T-helper 9 cell (primary cell): ENCODE results near the gene NIPSNAP3A.

ENCODE experiments used
- DNase-seq: peaks from one replicate; pipeline ENCODE4 v3.0.0-alpha.2; 2020

Gene NIPSNAP3A

GRCh38 chr9:104774831-104775573, 27.5 kb downstream of the NIPSNAP3A start:
- DNase-seq = no peak

DNA sequence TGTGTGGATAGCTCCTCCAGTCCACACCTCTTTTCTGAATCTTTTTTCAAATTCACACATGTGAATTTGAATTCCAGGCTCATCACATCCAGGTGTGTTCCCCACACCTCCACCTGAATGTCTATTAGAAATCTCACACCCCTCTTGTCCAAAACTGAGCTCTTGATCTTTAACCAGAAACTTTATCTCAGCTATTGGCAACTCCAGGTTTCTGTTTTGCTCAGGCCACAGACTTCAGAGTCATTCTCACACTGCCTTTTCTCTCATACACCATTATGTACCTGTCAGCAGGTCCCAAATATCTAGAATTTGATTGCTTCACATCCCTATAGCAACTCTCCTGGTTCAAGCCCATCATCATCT, 28.1 kb downstream of the NIPSNAP3A start:
- no peak for DNase-seq

DNA sequence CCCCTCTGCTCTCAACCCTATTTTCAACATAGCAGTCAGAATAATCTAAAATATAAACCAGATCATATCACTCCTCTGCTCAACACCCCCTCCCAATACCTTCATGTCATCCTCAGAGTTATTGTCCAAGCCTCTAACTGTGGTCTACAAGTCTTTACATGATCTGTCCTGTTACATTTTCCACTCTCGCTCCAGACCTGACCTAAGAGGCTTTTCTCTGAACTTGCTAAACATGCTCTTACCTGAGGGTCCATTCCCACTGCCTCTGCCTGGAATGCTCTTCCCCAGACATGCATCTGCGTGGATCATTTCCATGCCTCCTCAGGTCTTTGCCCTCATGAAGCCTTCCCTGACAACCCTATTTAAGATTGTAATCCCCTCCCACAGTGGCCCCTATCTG, 28.5 kb downstream of the NIPSNAP3A start:
- DNase-seq = no peak

DNA sequence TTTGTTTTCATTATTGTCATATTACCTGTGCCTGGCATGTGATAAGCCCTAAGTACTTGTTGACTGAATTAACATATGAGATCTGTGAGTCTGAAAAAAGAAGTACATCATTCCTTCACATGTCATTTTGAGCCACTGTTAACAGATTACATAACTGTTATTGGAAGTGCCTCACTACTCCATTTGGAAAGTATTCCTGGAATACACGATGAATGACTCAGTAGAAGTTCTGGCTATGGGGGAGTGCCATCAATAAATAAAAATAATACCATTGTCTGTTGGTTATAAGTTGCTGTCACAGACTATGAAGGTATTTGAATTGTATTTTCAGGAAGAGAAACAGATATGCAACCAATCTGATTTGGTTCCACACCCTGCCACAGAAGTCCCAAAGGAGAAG, 29.3 kb downstream of the NIPSNAP3A start:
- DNase-seq = no peak

DNA sequence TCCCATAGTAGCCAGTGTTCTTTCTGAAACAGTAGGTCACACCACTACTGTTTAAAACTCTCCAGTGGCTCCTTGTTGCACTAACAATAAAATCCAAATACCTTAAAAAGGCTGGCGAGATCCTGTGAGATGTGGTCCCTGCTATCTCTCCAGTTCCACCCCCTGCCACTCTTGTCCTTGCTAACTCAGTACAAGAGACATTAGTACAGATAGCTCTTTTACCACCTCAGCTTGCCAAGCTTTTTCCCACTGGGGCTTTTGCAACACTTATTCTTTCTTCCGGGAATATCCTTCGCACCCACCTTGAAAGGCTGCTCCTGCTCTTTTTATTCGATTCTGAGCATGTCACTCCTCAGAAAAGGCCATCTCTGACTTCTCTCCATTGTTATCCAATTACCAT, 31.3 kb downstream of the NIPSNAP3A start:
- DNase-seq = no peak

- DNase-seq = no peak
Measured at GRCh38 chr9:104779334-104779733, 31.9 kb downstream of the NIPSNAP3A start.

DNA sequence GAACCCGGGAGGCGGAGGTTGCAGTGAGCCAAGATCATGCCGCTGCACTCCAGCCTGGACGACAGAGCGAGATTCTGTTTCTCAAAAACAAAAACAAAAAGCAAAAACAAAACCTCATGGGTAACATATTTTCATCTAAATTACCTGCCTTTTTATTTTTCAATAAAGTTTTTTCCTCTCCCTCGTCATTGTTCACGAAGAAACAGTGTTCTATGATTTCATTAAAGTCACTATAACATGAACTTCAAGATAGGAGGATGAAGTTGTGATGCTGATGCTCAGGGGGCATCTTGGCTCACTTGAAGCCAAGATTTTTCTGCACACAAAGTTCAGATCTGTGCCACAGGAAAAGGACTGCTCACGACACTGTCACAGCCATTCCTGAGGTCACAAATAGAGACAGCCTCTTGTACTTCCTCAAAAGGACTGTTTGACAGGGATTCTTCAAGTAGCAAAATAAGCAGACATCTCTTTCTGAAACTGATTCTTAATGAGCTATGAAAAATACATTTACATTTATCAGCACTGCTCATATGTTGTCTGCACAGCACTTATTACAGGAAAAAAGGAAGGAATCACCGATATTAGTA, 32.6 kb downstream of the NIPSNAP3A start:
- no peak for DNase-seq

DNA sequence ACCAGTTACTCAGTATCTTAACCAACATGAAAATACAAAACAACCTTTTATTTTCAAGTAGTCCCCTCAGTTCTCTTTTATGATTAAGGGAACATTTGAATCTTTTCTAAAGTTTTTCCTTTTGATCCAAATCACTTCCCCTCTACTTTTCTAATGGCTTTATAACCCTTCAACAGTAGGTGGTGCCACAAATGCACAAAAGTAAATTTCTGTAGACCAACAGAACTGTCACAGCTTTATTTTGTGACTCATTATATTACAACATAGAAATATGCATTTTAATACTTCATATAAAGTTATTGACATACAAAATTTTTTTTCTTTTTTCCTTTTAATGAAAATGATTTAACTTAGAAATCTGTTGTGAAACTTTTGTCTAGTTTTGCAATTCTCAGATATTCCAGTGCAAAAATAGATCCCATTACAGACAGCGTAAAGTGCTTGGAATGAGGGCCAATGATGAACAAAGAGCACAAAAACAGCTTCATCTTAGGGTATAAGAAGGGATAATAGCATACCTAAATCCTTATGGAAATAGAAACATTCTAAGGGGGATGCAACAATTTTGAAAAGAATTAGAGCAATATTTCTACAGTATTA, 33.4 kb downstream of the NIPSNAP3A start:
- DNase-seq = no peak

GRCh38 chr9:104783588-104783987, 36.1 kb downstream of the NIPSNAP3A start:
- no peak for DNase-seq

- no peak for DNase-seq
Measured at GRCh38 chr9:104784098-104784497, 36.6 kb downstream of the NIPSNAP3A start.

- DNase-seq = no peak
Measured at GRCh38 chr9:104786293-104786692, 38.8 kb downstream of the NIPSNAP3A start.

DNA sequence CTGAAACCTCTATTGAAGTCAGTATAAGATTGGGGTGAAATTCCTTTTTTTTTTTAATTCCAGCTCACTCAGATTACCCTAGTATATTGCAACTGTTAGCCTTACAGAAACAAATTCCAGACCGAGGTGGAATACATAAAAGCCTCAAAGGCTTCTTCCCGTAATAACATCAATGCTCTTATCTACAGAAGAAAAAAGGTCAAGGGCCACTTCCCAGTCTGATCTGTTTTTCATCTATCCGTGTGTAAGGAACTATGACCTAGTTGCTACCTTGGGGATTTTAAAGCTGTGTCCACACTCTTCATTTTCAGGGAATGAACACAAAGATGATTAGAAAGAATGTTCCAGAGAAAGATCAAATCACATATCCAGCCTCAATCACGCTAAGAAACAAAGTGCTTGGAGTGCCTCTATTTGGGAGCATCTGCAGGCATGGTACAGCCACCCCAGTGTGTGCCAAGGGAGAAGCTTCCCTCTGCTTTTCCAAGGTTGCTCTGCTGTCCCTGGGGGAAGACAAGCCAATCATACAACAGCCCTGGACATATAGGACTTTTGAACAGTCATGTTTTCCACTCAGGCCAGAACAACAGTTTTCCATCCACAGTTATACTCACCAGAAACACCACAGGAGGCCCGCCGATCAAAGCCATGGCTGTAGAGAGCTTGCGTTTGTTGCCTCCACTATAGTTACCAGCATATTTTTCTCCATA, 40.0 kb downstream of the NIPSNAP3A start:
- no peak for DNase-seq

- no peak for DNase-seq
Measured at GRCh38 chr9:104788251-104788650, 40.8 kb downstream of the NIPSNAP3A start.

GRCh38 chr9:104794070-104794469, 46.6 kb downstream of the NIPSNAP3A start:
- no peak for DNase-seq

GRCh38 chr9:104795082-104795481, 47.6 kb downstream of the NIPSNAP3A start:
- no peak for DNase-seq

- no peak for DNase-seq
Measured at GRCh38 chr9:104795857-104796256, 48.4 kb downstream of the NIPSNAP3A start.

DNA sequence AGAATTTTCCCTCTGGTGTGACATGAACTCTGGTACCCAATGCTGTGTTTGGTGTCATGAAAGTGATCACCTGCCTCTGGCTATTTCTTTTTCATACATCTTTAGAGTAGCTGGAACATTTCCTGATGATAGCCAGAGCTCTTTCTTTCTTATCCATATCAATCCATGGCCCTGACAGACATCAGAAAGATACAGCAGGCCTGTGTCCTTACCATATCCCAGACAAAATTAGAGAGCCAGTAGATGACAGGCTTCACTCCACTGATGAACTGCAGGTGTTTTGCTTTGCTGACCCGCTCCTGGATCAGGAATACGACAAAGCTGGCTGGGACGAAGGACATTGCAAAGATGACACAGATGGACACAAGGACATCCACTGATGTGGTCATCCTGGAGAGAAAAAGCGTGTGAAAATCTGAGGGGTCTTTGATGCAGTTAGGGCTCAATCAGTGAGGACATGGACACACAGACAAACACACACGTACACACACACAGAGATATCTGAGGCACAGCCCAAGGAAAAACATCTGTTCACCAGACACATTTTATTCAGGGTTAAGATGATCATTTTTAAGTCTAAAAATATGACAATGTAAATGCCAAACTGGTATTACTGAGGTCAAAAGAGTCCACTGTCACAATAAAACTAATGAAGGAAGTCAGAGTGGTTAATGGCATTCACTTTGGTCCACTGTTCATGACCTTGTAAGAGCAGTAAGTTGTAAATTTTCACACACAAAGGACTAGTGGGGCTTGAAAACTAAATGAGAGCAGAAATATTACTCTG, 50.9 kb downstream of the NIPSNAP3A start:
- DNase-seq = no peak

DNA sequence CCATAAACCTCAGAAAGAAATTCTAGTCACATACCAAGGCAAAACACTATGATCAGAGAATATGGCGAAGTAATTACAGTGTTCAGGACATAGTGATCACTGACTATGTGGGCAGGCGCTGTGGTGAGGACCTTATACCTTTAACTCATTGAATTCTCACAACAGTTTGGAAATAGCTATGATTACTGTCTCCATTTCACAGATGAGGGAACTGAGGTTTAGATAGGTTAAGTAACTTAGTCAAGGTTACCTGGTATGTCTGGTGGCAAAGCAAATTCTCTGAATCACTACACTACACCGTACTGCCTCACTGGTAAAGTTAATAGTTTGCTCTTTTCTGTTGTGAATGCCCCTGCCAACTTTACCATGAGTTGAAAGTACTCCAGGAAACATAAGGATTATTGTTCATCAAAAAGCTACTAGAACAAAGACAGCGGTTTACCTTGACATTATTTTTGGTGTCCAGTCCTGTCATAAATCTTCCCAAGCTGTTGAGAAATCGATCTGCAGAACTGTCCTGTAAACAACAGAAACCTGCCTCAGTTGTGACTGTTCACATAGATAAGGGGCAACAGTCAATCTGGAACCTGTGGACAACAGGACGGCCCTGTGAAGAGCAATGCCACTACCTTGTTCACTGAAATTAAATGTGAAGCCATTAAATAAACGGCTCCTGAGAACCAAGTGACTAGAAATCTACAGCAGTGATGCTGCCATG, 52.7 kb downstream of the NIPSNAP3A start:
- DNase-seq = no peak

DNA sequence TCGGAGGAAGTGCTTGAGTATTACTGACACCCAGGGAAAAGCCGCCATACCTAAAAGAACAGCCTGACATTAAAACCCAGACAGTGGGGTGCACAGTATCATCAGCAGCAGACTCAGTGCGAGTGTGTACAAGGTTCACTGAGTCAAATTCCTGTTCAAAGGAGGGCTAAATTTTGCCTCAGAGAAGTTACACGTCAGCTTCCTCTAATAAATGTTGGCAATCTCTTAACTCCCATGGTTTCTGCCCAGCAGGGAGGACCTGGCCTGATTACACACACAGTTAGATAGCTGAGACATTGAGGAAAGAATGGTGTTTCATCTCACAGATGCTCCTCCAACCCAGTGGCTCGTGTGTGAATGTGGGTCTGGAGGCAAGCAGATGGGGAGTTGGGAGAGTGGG, 54.6 kb downstream of the NIPSNAP3A start:
- no peak for DNase-seq

DNA sequence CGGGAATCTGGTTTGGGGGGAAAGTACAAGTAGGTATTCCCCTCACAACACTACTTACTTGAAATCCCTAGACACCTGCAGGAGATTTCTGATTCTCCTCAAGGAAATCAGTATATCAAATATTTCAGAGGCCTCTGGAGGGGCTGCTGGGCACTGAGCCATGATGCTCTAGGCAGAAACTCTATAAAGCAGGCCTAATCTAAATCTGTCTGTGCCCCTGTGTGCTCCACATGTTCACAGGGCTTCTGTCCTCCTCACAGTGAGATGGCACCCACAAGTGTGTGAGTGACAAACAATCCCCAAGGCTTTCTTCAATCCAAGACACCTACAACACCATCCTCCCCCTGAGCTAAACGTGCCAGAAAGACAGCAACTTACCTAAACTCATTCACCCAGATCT, 55.4 kb downstream of the NIPSNAP3A start:
- no peak for DNase-seq

DNA sequence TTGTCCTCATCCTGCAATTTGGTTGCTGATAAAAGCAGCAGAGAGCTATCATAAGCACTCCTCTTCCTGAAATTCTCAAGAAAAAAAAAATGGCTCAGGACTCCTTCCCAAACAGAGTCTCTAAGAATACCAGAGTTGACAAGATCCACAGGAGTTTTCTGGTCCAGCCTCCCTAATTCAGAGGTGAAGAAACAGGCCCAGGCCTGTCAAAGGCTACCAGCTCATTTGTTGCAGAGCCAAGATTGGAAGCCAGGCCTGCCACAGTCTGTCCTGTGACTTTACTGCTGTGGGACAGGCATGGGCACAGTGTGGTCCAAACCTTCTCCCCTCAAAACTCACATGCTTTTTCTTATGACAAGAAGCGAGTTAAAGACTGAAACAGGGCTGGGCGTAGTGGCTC, 58.0 kb downstream of the NIPSNAP3A start:
- DNase-seq = no peak

DNA sequence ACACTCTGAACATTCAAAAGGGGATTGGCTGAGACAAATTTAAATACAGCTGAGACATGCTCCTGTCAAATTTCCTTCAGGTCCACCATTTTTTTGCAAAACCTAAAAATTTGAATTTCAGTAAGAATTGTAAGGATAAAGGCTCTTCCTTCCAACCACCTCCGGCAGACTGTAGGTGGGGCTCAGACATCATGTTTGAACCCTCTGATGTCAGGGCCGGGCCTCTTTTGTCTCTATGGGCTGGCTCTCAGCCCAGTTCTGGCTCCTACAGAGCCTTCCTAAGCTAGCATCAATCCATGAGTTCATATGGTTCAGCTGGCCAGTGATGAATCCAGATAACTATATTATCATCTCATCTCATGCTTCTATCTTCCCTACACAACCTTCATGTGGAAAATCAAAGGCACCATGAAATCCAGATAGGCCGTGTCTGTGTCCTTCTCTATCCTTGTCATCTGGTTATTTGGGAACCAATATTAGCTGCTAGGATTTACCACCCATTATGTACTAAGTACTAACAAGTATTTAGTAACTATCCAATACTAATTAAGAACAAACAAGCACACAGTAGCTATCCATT, 60.6 kb downstream of the NIPSNAP3A start:
- DNase-seq = no peak
